HG03045 (cell line): ENCODE results near the gene STEAP2.
"Not testable (repeated sequence)": the region's sequence is repeated elsewhere in the genome, so short reads cannot be mapped to it uniquely, and the experiment has no call there.

Experiments used
- ATAC-seq: cut with Tn5 transposase; IDR thresholded peaks from one replicate; pipeline ENCODE4 v1.9.1; 2021; ENCODE audit warnings: mild to moderate bottlenecking, moderate library complexity; ENCODE audit not compliant: unreplicated experiment

STEAP2 gene

GRCh38 chr7:90211391-90212148, at the start of gene STEAP2:
STEAP2 (plus strand) TSS chr7:90211740; CDS start chr7:90225083, 13,343 bp downstream.
- ATAC-seq, result peak; percentile 95

- no peak for ATAC-seq
These were observed 48.0 kb upstream of the STEAP2 start for GRCh38 chr7:90163534-90163933.

DNA sequence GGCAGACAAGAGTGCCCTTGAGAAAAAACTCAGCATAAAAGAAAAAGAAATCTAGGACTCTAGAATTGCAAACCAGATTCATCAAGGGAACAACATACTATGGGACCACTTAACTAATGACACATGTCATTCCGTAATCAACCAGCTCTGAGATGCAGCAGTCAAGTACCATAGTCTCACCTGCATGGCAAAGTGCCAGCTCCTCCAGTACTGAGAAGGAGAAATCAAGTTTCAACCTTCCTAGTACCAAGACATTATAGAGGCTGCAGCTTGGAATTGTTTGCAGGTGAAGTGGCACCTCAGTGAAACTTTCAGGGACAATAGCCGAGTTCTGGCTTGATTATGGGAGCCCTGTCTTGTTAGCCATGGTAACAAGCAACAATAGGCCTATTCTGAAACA, 45.8 kb upstream of the STEAP2 start:
- ATAC-seq, result no peak

DNA sequence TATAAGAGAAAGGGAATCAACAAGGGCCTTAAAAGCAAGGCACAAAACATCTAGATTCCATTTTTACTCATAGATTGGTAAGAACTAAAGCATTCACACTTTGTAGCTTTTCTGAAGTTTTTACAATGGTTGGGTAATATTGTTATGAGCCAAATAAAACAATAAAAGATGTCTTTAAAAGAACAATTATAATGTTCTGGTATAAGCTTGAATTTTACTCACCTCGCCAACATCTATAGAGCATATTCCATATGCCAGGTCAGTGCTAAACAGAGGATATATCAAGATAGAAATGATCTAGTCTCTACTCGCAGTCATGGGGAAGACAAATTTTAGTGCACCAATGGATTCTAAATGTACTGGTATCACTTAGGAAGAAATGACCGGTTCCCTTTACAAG, 45.4 kb upstream of the STEAP2 start:
- ATAC-seq, result no peak

GRCh38 chr7:90167361-90167760, 44.2 kb upstream of the STEAP2 start:
- ATAC-seq, result no peak

GRCh38 chr7:90169891-90170290, 41.6 kb upstream of the STEAP2 start:
- no peak for ATAC-seq

DNA sequence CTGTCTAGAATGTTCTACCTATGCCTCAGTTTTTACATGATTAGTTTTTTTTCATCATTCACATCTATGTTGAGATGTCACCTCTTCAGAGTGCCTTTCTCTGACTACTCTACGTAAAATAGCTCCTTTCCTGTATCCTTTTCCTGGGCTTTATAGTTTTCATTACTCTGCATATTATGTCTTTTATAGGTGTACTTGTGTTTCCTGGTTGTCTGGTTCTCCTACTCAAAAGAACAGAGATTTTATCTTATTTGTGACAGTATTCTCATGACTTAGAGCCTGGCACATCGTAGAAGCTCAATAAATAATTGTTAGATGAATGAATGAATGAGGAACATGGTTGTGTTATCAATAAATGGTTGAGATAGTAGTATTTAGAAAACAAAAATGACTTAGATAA, 39.4 kb upstream of the STEAP2 start:
- no peak for ATAC-seq

GRCh38 chr7:90172624-90173023, 38.9 kb upstream of the STEAP2 start:
- no peak for ATAC-seq

DNA sequence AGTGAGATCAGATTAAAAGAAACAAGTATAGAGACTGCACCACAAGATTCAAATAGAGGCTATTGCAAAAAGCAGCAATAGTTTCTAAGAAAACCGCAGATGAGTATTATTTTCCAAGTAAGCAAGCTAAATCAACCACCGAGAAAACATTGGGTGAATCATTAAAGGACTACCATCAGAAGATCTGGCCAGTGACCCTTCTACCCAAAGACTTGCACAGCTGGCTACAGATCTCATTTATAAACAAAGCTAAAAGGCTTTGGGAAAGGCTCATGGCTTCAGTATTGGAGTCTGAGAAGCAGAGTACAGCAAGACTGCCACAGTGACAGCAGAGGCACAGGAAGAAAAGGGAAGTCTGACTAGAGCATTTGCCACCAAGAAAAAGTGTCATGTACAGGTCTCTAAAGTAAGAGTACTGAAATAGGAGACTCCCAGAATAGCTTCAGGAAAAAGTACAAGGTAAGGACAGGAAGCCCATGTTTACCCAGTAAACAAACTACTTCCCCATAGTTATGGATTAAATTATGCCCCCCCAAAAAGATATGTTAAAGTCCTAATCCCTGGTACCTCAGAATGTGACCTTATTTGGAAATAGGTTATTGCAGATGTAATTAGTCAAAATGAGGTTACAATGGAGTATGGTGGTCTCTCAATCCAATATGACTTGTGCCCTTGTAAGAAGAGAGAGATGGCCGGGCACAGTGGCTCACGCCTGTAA, 38.3 kb upstream of the STEAP2 start:
- peak; percentile 76 for ATAC-seq

- ATAC-seq, result no peak
These were observed 35.9 kb upstream of the STEAP2 start for GRCh38 chr7:90175667-90176066.

DNA sequence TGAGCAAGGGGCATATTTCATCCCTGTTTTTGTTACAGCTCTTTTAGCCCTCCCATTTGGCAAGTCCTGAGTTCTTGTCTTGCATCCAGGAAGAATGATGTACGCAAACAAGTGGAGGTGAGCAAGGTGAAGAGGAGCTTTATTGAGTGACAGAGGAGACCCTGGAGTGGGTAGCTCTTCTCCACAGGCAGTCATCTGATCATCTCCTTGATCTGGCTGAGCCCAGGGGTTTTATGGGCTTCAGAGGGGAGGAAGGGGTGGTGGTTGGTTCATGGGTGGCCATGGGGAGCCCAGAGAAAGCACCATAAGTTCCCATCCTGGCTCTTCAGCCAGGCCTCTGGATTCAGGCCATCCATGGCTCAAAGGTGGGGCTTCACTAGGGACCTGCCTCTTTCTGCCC, 35.3 kb upstream of the STEAP2 start:
- ATAC-seq, result no peak

DNA sequence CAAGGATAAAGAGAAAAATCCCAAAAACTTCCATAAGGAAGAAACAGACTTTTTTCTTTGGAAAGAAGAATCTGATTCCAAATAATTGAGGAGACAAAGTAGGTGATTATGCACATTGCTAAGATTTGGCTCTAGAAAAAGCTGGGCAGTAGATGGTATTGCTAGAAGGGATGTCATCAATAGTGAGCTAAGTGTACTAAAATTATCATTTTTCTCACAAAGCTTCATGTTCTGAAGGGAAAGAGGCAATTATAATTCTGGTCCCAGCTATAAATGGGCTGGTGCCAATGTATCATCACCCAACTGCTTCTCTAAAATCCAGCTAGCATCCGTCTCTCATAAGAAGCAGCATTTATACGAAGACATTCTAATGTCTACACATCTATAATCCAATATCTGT, 33.4 kb upstream of the STEAP2 start:
- ATAC-seq, result no peak

DNA sequence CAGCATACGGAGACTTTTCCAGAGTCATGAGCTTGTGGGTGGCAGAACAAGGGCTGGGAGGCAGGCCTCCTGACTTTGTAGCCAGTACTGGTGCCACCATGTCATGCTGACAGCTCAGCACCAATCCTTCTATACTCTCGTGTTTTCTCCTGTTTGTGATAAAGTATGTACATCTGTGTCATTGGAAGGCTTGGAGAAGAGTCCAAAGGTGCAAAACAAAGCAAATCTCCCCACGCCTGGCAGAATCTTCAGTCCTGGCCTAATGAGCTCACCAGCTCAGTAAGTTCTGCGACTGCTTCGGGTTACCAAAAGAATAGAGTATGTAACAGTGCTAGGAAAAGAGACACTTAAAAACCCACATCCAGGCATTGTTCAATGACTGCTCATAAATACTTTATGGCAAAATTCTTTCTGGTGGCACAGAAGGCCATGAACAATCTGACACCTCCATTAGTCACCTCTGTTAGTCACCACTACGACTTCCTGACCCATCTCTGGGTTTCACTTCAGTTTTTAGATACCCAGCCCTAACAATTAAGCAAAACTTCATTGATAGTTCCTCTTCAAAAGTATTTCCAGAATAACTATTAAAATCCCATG, 32.8 kb upstream of the STEAP2 start:
- peak; percentile 91 for ATAC-seq

DNA sequence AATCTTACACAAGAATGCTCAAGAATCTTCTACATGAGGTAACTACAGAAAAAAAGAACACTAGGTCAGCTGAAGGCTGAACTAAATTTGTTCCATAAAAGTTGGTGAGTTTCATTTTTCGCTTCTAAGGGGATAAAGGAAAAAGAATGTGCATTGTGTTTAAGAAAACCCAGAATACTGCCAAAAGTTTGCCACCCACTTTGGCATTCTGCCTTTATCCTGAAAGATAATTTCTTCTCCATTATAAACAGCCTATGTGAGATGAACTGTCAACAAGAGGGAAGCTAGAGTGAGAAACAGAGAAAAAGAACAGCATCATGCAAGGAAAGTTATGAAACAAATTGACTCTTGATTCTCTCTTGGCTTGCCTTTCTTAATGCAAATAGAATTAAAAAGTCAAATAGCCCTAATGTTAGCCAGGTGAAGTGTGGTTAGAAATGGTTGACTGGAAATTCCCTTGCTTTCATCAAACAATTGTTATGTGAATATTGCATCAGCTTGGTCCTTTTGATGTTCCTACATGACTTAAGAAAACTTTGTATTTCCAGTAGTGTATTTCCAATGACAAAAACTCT, 31.4 kb upstream of the STEAP2 start:
- ATAC-seq, result no peak

DNA sequence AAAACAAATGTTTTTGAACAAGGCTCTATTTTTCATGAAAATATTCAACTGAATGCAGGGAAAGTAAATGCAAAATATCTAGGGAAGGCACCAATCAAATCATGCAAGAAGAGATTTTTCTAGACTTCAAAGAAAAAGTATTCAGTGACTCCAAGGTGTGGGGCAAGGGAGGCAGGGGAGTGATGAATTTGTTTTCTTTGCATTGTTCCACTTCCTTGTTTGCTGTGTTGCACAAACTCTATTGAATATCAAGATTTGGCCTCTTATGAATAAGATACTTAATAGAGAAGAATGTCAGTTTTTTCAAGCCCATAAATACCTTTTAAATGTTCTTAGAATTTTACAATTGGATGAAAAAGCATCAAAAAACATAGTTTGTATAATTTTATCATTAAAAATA, 30.9 kb upstream of the STEAP2 start:
- ATAC-seq, result no peak

- ATAC-seq, result no peak
These were observed 30.1 kb upstream of the STEAP2 start for GRCh38 chr7:90181485-90181884.

DNA sequence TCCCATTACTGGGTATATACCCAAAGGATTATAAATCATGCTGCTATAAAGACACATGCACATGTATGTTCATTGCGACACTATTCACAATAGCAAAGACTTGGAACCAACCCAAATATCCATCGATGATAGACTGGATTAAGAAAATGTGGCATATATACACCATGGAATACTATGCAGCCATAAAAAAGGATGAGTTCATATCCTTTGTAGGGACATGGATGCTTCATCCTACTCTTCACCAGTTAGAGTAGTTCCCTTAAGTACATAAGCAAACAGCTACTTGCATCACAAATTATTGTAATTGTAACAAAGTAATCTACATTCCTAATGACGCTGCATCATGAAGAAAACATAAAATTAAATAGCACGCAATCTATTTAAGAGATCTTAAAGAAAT, 25.2 kb upstream of the STEAP2 start:
- not testable (repeated sequence) for ATAC-seq

- ATAC-seq, result no peak
These were observed 24.0 kb upstream of the STEAP2 start for GRCh38 chr7:90187507-90188050.

GRCh38 chr7:90188281-90188680, 23.3 kb upstream of the STEAP2 start:
- peak; percentile 75 for ATAC-seq

DNA sequence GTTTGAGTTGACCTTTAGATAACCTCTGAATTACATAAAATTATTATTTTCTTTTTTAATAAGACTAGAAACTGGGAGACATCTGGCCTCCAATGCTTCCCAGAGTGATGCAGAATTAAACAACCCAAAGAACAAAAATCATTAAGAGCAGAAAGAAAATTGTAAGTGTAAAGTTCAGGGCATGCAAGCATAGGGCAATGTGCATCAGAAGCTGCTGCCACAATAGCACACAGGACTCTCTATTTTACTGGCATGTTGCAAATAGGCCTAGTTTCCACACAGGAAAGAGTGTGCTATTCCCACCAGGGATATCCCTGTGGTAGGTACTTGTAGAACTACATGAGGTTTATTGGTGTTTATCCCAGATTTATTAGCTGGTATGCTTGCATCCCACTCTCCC, 20.5 kb upstream of the STEAP2 start:
- no peak for ATAC-seq

- no peak for ATAC-seq
These were observed 19.9 kb upstream of the STEAP2 start for GRCh38 chr7:90191648-90192047.
